ENCODE measurements around the gene CCN5.

DNA sequence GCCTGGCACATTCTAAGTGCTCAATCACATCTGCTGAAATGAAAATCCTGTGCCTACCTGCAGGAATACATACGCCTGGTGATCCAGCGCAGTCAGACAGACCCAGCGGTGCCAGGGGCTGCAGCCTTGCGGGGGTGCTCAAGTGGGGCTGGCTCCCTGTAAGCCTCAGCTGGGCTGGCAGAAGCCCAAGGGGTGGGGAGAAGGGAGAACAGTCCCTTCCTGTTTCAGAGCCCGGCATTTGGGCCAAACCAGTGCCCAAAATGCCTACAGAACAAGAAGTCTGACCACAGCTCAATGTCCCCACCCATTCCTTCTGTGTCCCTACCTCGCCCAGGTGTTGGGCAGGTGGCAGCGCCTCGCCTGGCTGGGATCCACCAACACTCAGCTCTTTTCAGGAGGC is 53.1 kb downstream of the CCN5 start:
- TF ChIP-seq ZBTB7A (IDR thresholded peaks at IDR 0.05; ENCODE audit: low read depth): no peak
- no peak for TF ChIP-seq YY1 (IDR thresholded peaks at IDR 0.05; ENCODE audit: low read depth)
- TF ChIP-seq CREB1 (IDR thresholded peaks at IDR 0.05; ENCODE audit: low read depth): no peak
- no peak for TF ChIP-seq TCF12 (IDR thresholded peaks at IDR 0.05; ENCODE audit: low read depth)
- TF ChIP-seq TEAD4 (IDR thresholded peaks at IDR 0.05): no peak
